Muscle layer of duodenum (tissue), 2 donors: ENCODE data around the gene MPST.

Source experiments
- H3K27ac ChIP-seq: one replicate; pipeline ENCODE4 v1.7.0; 2013; ENCODE audit warnings: mild to moderate bottlenecking, low read length
- H3K27me3 ChIP-seq: one replicate; pipeline ENCODE4 v1.7.0; 2013; ENCODE audit warnings: low read depth, mild to moderate bottlenecking, control low read depth, low read length
- H3K36me3 ChIP-seq, 2 donors: one replicate each; pipeline ENCODE4 v1.7.0; 2013; ENCODE audit warnings: low read length in 2 of 2, control low read depth in 1 of 2, mild to moderate bottlenecking in 1 of 2; ENCODE audit not compliant: insufficient read depth in 2 of 2, control insufficient read depth in 1 of 2
- H3K4me1 ChIP-seq, 2 donors: one replicate each; pipeline ENCODE4 v1.7.0; 2013; ENCODE audit warnings: low read length in 2 of 2, mild to moderate bottlenecking in 2 of 2, control low read depth in 1 of 2, moderate library complexity in 1 of 2; ENCODE audit not compliant: insufficient read depth in 2 of 2, control insufficient read depth in 1 of 2
- H3K4me3 ChIP-seq, 2 donors: one replicate each; pipeline ENCODE4 v1.7.0; 2013; ENCODE audit warnings: low read length in 2 of 2, low read depth in 1 of 2, mild to moderate bottlenecking in 1 of 2
- H3K9me3 ChIP-seq, 2 donors: one replicate each; pipeline ENCODE4 v1.7.0; 2013; ENCODE audit warnings: low read length in 2 of 2, control low read depth in 1 of 2, mild to moderate bottlenecking in 1 of 2; ENCODE audit not compliant: control insufficient read depth in 1 of 2
- donor health status: healthy.

The MPST gene

GRCh38 chr22:37036655-37037377, 17.3 kb downstream of the MPST start:
- H3K36me3 ChIP-seq, result no peaks in the 10 kb centered on the region

GRCh38 chr22:37037669-37038068, 18.1 kb downstream of the MPST start:
- no peaks in the 10 kb centered on the region for H3K36me3 ChIP-seq
- H3K27ac ChIP-seq, result no peak overlapping the region
- H3K4me3 ChIP-seq, result no peak overlapping the region
- no peaks in the 10 kb centered on the region for H3K4me1 ChIP-seq
- no peaks in the 10 kb centered on the region for H3K27me3 ChIP-seq
- H3K9me3 ChIP-seq, result no peaks in the 10 kb centered on the region

More at GRCh38 chr22:37036655-37037377, 17.3 kb downstream of the MPST start:
- H3K4me3 ChIP-seq, result no peak overlapping the region
- H3K27me3 ChIP-seq, result no peaks in the 10 kb centered on the region
- H3K9me3 ChIP-seq, result no peaks in the 10 kb centered on the region
- no peaks in the 10 kb centered on the region for H3K4me1 ChIP-seq
- no peak overlapping the region for H3K27ac ChIP-seq

GRCh38 chr22:37039466-37039865, 19.9 kb downstream of the MPST start:
- Histone ChIP-seq H3K27me3 (no peaks in the 10 kb centered on the region), H3K4me1 (no peaks in the 10 kb centered on the region), H3K4me3 (no peak overlapping the region), H3K27ac (no peak overlapping the region), H3K9me3 (no peaks in the 10 kb centered on the region), H3K36me3 (no peaks in the 10 kb centered on the region)

GRCh38 chr22:37043209-37043827, 23.8 kb downstream of the MPST start:
- H3K27me3 ChIP-seq, result no peaks in the 10 kb centered on the region
- H3K36me3 ChIP-seq, result no peaks in the 10 kb centered on the region
- H3K4me1 ChIP-seq, result no peaks in the 10 kb centered on the region
- H3K27ac ChIP-seq, result peak overlapping the region; percentile 75
- H3K9me3 ChIP-seq, result no peaks in the 10 kb centered on the region
- no peak overlapping the region for H3K4me3 ChIP-seq

GRCh38 chr22:37043828-37044538, 24.4 kb downstream of the MPST start:
- Histone ChIP-seq H3K9me3 (no peaks in the 10 kb centered on the region), H3K36me3 (no peaks in the 10 kb centered on the region), H3K4me1 (no peaks in the 10 kb centered on the region), H3K27me3 (no peaks in the 10 kb centered on the region), H3K27ac (peak overlapping the region; percentile 75), H3K4me3 (no peak overlapping the region)

- Histone ChIP-seq H3K4me3 (no peak overlapping the region), H3K27me3 (no peaks in the 10 kb centered on the region), H3K36me3 (no peaks in the 10 kb centered on the region), H3K9me3 (no peaks in the 10 kb centered on the region), H3K4me1 (no peaks in the 10 kb centered on the region), H3K27ac (no peak overlapping the region)
Measured at GRCh38 chr22:37044634-37045625, 25.4 kb downstream of the MPST start.

- H3K36me3 ChIP-seq, result no peaks in the 10 kb centered on the region
- H3K4me1 ChIP-seq, result no peaks in the 10 kb centered on the region
- H3K27me3 ChIP-seq, result no peaks in the 10 kb centered on the region
- H3K4me3 ChIP-seq, result no peak overlapping the region
- H3K27ac ChIP-seq, result no peak overlapping the region
- no peaks in the 10 kb centered on the region for H3K9me3 ChIP-seq
Measured at GRCh38 chr22:37045958-37046357, 26.4 kb downstream of the MPST start.

GRCh38 chr22:37046589-37046988, 27.0 kb downstream of the MPST start:
- Histone ChIP-seq H3K27me3 (no peaks in the 10 kb centered on the region), H3K4me3 (no peak overlapping the region), H3K4me1 (no peaks in the 10 kb centered on the region), H3K36me3 (no peaks in the 10 kb centered on the region), H3K27ac (no peak overlapping the region), H3K9me3 (no peaks in the 10 kb centered on the region)

GRCh38 chr22:37047006-37047405, 27.5 kb downstream of the MPST start:
- Histone ChIP-seq H3K4me3 (no peak overlapping the region), H3K9me3 (no peaks in the 10 kb centered on the region), H3K27ac (no peak overlapping the region), H3K36me3 (no peaks in the 10 kb centered on the region), H3K27me3 (no peaks in the 10 kb centered on the region), H3K4me1 (peaks cover 0 to 4% of the 10 kb centered on the region in 2 donors)

GRCh38 chr22:37048133-37048532, 28.6 kb downstream of the MPST start:
- no peak overlapping the region for H3K4me3 ChIP-seq
- H3K36me3 ChIP-seq, result no peaks in the 10 kb centered on the region
- peaks cover 0 to 14% of the 10 kb centered on the region in 2 donors for H3K4me1 ChIP-seq
- H3K9me3 ChIP-seq, result no peaks in the 10 kb centered on the region
- no peaks in the 10 kb centered on the region for H3K27me3 ChIP-seq
- no peak overlapping the region for H3K27ac ChIP-seq

- Histone ChIP-seq H3K36me3 (no peaks in the 10 kb centered on the region), H3K9me3 (no peaks in the 10 kb centered on the region), H3K27ac (no peak overlapping the region), H3K4me1 (peaks cover 0 to 14% of the 10 kb centered on the region in 2 donors), H3K4me3 (no peak overlapping the region), H3K27me3 (no peaks in the 10 kb centered on the region)
Measured at GRCh38 chr22:37049224-37049623, 29.7 kb downstream of the MPST start.
